ENCODE results near the gene TCOF1. TPM values are rescaled to one million over a fixed set of nuclear protein-coding genes. Genes with fewer than 3 reads are reported as not detected.
A peak's percentile ranks its signal among the peaks of the same experiment; 100 is the strongest.

The TCOF1 gene
- total RNA-seq, 1 donor from 2014 or later = 19.0 TPM

DNA sequence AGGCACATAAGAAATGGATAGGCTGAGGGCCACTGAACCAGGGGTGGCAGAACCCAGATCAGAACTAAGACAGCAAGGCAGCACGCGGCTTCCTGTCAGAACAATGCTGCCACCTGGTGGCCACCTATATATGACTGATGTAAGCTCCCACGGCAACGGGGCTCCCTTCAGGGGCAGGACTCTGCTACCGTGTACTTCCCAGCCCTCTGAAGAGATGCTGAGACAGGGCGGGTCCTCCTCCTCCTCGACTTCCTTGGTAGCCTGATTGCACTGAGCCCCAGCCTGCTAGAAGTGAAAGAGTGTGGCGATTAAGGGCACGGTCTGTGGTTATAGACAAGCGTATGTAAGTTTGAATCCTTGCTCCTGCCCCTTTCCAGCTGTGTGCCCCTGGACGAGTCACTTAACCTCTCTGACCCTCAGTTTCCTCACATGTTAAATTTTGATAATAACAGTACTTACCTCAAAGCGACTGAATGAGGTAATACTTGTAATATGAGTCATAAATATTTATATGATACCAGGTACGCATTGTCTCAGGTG is 78.7 kb downstream of the TCOF1 start:
- no peak for DNase-seq (ENCODE audit: low spot score)
- peak; percentile 93 for TF ChIP-seq CTCF (IDR thresholded peaks at IDR 0.05)
- H3K27me3 Mint-ChIP-seq (ENCODE audit: low read depth) = no peaks in the 10 kb centered on the region
- no peak overlapping the region for H3K4me3 Mint-ChIP-seq (ENCODE audit: unreplicated experiment)
- H3K4me1 Mint-ChIP-seq (ENCODE audit: low read depth) = peaks cover 5% of the 10 kb centered on the region
- no peak overlapping the region for H3K27ac Mint-ChIP-seq (ENCODE audit: unreplicated experiment)
- H3K9me3 Mint-ChIP-seq (ENCODE audit: low read depth) = no peaks in the 10 kb centered on the region
- H3K36me3 Mint-ChIP-seq (ENCODE audit: low read depth) = no peaks in the 10 kb centered on the region

- Mint-ChIP-seq H3K27ac (ENCODE audit: unreplicated experiment) (no peak overlapping the region), H3K27me3 (ENCODE audit: low read depth) (no peaks in the 10 kb centered on the region), H3K4me3 (ENCODE audit: unreplicated experiment) (no peak overlapping the region), H3K9me3 (ENCODE audit: low read depth) (no peaks in the 10 kb centered on the region), H3K36me3 (ENCODE audit: low read depth) (peaks cover 8% of the 10 kb centered on the region), H3K4me1 (ENCODE audit: low read depth) (peaks cover 20% of the 10 kb centered on the region)
- peak; percentile 63 for TF ChIP-seq CTCF (IDR thresholded peaks at IDR 0.05)
- no peak for DNase-seq (ENCODE audit: low spot score)
These were observed 81.5 kb downstream of the TCOF1 start for GRCh38 chr5:150438873-150439546.

- no peaks in the 10 kb centered on the region for H3K27me3 Mint-ChIP-seq (ENCODE audit: low read depth)
- H3K4me1 Mint-ChIP-seq (ENCODE audit: low read depth) = peaks cover 19% of the 10 kb centered on the region
- peak overlapping the region; percentile 42 for H3K27ac Mint-ChIP-seq (ENCODE audit: unreplicated experiment)
- H3K36me3 Mint-ChIP-seq (ENCODE audit: low read depth) = peaks cover 21% of the 10 kb centered on the region
- no peak overlapping the region for H3K4me3 Mint-ChIP-seq (ENCODE audit: unreplicated experiment)
- no peaks in the 10 kb centered on the region for H3K9me3 Mint-ChIP-seq (ENCODE audit: low read depth)
- TF ChIP-seq CTCF (IDR thresholded peaks at IDR 0.05) = no peak
- no peak for DNase-seq (ENCODE audit: low spot score)
These were observed 83.7 kb downstream of the TCOF1 start for GRCh38 chr5:150440948-150441812.

GRCh38 chr5:150441813-150442698 is 84.6 kb downstream of the TCOF1 start:
- no peak for DNase-seq (ENCODE audit: low spot score)
- H3K4me3 Mint-ChIP-seq (ENCODE audit: unreplicated experiment) = no peak overlapping the region
- no peaks in the 10 kb centered on the region for H3K27me3 Mint-ChIP-seq (ENCODE audit: low read depth)
- TF ChIP-seq CTCF (IDR thresholded peaks at IDR 0.05) = no peak
- H3K9me3 Mint-ChIP-seq (ENCODE audit: low read depth) = no peaks in the 10 kb centered on the region
- peak overlapping the region; percentile 42 for H3K27ac Mint-ChIP-seq (ENCODE audit: unreplicated experiment)
- H3K4me1 Mint-ChIP-seq (ENCODE audit: low read depth) = peaks cover 22% of the 10 kb centered on the region
- H3K36me3 Mint-ChIP-seq (ENCODE audit: low read depth) = peaks cover 26% of the 10 kb centered on the region
